HEK293 (cell line): ENCODE data around the gene PTPN11.

Source experiments
- CTCF ChIP-seq: fragments of 450-650 bp; formaldehyde crosslinking; IDR thresholded peaks from 2 replicates; pipeline ENCODE4 v1.5.1; 2016; ENCODE audit warnings: missing biosample characterization, missing genetic modification characterization
- GLI2 ChIP-seq: fragments of 450-650 bp; formaldehyde crosslinking; IDR thresholded peaks from 2 replicates; pipeline ENCODE4; 2017; ENCODE audit warnings: missing biosample characterization, missing genetic modification characterization, low read depth, borderline replicate concordance
- ZNF112 ChIP-seq: fragments of 450-650 bp; formaldehyde crosslinking; IDR thresholded peaks from 2 replicates; pipeline ENCODE4 v1.5.0; 2017; ENCODE audit warnings: missing biosample characterization, missing genetic modification characterization
- ZNF24 ChIP-seq: fragments of 450-650 bp; formaldehyde crosslinking; IDR thresholded peaks from 2 replicates; pipeline ENCODE4 v1.5.1; 2016; ENCODE audit warnings: missing biosample characterization, missing genetic modification characterization
- ZNF274 ChIP-seq, 2 experiments: fragments of 200-500 bp in 1 of 2; fragments of 450-650 bp in 1 of 2; sonication (Bioruptor generic) in 1 of 2; formaldehyde crosslinking in 1 of 2; IDR thresholded peaks; 2 replicates each; pipeline versions ENCODE4 v1.5.1 to v1.6.1; 2014 to 2016; ENCODE audit warnings: borderline replicate concordance in 1 of 2, inconsistent platforms in 1 of 2, low read length in 1 of 2, missing biosample characterization in 1 of 2, missing genetic modification characterization in 1 of 2
- ZNF324 ChIP-seq: fragments of 450-650 bp; formaldehyde crosslinking; IDR thresholded peaks from 2 replicates; pipeline ENCODE4 v1.5.1; 2016; ENCODE audit warnings: missing biosample characterization, missing genetic modification characterization
- ZNF514 ChIP-seq: fragments of 450-650 bp; formaldehyde crosslinking; IDR thresholded peaks from 2 replicates; pipeline ENCODE4 v1.5.1; 2016; ENCODE audit warnings: missing biosample characterization, missing genetic modification characterization
- ZNF76 ChIP-seq: fragments of 450-650 bp; formaldehyde crosslinking; IDR thresholded peaks from 2 replicates; pipeline ENCODE4; 2016; ENCODE audit warnings: low read depth, missing biosample characterization, missing genetic modification characterization, borderline replicate concordance

- TF ChIP-seq CTCF (tag by site-specific recombination) = no peak
- no peak for TF ChIP-seq ZNF24 (tag by site-specific recombination)
- TF ChIP-seq ZNF274 (IDR thresholded peaks at IDR 0.05; ENCODE audit: low read length) = no peak
- TF ChIP-seq ZNF274 (tag by site-specific recombination; IDR thresholded peaks at IDR 0.05; ENCODE audit: borderline replicate concordance) = no peak
- no peak for TF ChIP-seq ZNF514 (tag by site-specific recombination)
- no peak for TF ChIP-seq GLI2
- TF ChIP-seq ZNF324 = no peak
- no peak for TF ChIP-seq ZNF112
- no peak for TF ChIP-seq ZNF76 (tag by site-specific recombination)
These were observed 16.7 kb upstream of the PTPN11 start for GRCh38 chr12:112401903-112402498.
